DND-41 (cell line): ENCODE measurements around the gene DNAAF5.

Experiments used
- CTCF ChIP-seq: IDR thresholded peaks from 2 replicates; pipeline ENCODE4 v1.5.1; 2012; ENCODE audit warnings: borderline replicate concordance, low read length, moderate library complexity, mild to moderate bottlenecking; ENCODE audit not compliant: poor library complexity, severe bottlenecking; ENCODE audit errors: extremely low read depth
- EZH2 ChIP-seq: IDR thresholded peaks from 3 replicates; pipeline ENCODE4 v1.6.1; 2012; ENCODE audit warnings: borderline replicate concordance, low read depth, mild to moderate bottlenecking, moderate library complexity, low read length, inconsistent platforms; ENCODE audit not compliant: severe bottlenecking

GRCh38 chr7:773622-773915, 47.1 kb downstream of the DNAAF5 start:
- TF ChIP-seq EZH2 (no peak), CTCF (no peak)
